Measurements from ENCODE around the gene WNK1.

The WNK1 gene

DNA sequence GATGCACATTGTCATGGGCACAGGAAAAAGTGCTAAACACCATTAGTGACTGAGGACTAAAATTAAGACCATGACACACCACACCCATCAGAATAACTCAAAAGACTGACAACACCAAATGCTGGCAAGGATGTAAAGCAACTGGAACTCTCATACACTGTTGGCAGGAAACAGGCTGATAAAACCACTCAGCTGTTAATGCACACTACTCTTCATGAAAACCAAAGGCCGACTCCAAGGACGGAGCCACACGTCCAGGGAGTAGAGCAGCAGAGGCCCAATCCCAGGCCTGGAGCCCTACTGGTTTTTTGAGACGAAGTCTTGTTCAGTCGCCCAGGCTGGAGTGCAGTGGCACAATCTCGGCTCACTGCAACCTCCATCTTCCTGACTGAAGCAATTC lies 190.7 kb downstream of the WNK1 start:
- no peak for DNase-seq (ENCODE audit: low read depth)
- no peak overlapping the region for H3K4me3 ChIP-seq (ENCODE audit: control insufficient read depth, low read depth, low read length)
- TF ChIP-seq, protein P1, sequence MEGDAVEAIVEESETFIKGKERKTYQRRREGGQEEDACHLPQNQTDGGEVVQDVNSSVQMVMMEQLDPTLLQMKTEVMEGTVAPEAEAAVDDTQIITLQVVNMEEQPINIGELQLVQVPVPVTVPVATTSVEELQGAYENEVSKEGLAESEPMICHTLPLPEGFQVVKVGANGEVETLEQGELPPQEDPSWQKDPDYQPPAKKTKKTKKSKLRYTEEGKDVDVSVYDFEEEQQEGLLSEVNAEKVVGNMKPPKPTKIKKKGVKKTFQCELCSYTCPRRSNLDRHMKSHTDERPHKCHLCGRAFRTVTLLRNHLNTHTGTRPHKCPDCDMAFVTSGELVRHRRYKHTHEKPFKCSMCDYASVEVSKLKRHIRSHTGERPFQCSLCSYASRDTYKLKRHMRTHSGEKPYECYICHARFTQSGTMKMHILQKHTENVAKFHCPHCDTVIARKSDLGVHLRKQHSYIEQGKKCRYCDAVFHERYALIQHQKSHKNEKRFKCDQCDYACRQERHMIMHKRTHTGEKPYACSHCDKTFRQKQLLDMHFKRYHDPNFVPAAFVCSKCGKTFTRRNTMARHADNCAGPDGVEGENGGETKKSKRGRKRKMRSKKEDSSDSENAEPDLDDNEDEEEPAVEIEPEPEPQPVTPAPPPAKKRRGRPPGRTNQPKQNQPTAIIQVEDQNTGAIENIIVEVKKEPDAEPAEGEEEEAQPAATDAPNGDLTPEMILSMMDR (IDR thresholded peaks at IDR 0.05; ENCODE audit: control insufficient read depth, insufficient read depth, low read depth, low read length, missing control alignments) = no peak

DNA sequence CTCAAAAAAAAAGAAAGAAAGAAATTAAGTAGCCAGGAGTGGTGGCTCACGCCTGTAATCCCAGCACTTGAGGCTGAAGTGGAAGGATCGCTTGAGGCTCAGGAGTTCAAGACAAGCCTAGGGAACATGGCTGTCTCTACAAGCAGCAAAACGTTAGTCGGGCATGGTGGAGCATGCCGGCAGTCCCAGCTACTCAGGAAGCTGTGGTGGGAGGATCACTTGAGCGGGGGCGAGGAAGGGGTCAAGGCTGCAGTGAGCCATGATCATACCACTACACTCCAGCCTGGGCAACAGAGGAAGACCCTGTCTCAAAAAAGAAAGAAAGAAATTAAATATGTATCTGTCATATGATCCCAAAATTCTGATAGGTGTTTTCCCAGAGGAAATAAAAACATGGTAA lies 191.8 kb downstream of the WNK1 start:
- TF ChIP-seq, protein P1 (IDR thresholded peaks at IDR 0.05; ENCODE audit: control insufficient read depth, insufficient read depth, low read depth, low read length, missing control alignments) = no peak
- no peak for DNase-seq (ENCODE audit: low read depth)
- H3K4me3 ChIP-seq (ENCODE audit: control insufficient read depth, low read depth, low read length) = no peak overlapping the region

DNA sequence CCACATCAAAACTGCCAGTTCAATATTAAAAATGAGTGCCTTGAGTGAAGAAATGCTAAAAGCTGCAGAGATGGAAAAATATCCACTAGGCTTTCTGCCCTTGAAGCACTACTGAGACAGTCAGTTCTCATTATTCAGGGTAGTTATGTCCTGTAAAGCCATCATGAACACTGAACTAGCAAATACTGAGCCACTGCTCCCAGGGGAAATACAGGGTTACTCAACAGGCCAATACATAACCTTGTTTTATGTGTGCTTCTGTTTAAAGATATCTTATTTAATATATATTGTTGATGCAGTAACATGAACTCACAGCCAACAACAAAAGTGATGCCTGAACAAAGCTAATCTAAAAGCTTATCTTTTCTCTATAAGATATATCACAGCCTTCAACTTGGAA lies 193.8 kb downstream of the WNK1 start:
- TF ChIP-seq, protein P1 (IDR thresholded peaks at IDR 0.05; ENCODE audit: control insufficient read depth, insufficient read depth, low read depth, low read length, missing control alignments) = no peak
- DNase-seq (ENCODE audit: low read depth) = no peak
- H3K4me3 ChIP-seq (ENCODE audit: control insufficient read depth, low read depth, low read length) = no peak overlapping the region

DNA sequence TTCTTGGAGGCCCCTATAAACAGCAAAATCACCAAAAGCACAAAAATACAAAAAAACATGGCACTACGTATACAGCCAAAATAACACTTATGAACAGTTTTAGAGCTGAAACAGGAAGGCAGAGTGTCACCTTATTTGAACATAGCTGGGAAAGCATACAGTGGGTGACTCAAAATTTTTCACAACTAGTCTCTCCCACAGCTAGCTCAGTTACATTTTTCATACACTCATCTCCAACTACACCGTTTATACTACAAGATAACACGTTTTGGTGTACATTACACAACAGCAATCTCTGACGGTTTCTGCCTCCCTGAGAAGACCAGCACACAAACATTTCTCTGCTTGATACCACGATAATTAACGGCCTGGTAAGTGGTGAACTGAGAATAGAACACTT lies 194.3 kb downstream of the WNK1 start:
- TF ChIP-seq, protein P1 (IDR thresholded peaks at IDR 0.05; ENCODE audit: control insufficient read depth, insufficient read depth, low read depth, low read length, missing control alignments) = no peak

DNA sequence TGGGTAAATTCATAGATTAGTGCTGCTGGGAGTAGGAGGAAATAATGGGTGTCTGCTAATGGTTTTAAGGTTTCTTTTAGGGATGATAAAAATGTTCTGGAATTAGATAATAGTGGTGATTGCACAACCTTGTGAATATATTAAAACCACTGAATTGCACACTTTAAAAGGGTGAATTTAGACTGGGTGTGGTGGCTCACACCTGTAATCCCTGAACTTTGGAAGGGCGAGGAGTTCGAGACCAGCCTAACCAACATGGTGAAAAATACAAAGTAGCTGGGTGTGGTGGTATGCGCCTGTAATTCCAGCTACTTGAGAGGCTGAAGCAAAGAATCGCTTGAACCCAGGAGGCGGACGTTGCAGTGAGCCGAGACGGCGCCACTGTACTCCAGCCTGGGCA lies 195.9 kb downstream of the WNK1 start:
- DNase-seq (ENCODE audit: low read depth) = no peak
- peak overlapping the region; percentile 68 for H3K4me3 ChIP-seq (ENCODE audit: control insufficient read depth, low read depth, low read length)
- TF ChIP-seq, protein P1 (IDR thresholded peaks at IDR 0.05; ENCODE audit: control insufficient read depth, insufficient read depth, low read depth, low read length, missing control alignments) = no peak

More for the DNA sequence above, 194.3 kb downstream of the WNK1 start:
- no peak for DNase-seq (ENCODE audit: low read depth)
- no peak overlapping the region for H3K4me3 ChIP-seq (ENCODE audit: control insufficient read depth, low read depth, low read length)

DNA sequence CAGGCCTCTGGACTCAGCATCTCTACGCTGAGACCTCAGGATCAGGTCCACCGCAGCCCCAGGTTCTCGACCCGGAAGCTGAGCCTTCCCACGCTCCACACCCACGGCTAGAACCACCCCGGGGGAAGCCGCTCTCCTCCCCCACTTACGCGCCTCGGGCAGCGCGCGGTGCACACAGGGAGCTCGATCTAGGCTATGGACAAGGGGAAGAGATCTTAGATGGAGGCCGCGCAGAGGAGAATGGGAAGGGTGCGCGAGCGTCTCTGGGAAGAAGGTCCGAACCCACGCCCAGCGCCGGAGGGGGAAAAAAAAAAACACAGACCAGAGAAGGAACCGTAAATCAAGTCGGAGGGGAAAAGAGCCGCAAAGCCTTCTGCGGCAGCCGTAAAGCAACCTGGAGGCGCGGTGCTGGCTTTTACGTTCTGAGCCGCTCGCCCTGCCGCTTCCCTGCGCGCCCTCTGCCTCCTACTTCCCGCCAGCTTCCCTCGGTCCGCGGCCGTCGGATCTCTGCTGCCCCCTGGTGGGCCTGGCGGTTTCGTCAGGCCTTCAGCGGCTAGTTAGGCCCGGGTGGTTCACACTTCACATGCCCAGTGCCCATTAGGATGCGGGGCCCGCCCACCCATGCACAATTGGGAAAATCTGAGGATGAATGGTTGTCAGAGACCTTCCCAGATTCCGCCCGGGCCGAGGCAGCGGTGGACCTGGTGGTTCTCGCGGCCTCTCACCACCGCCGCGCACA lies 197.2 kb downstream of the WNK1 start, which contains the start of gene RAD52:
RAD52 (minus strand) TSS at position 242 of the 739 bp plus-strand sequence. CDS start 16,636 bp downstream, outside the sequence.
- peak within 1 kb of the TSS; percentile 68 for H3K4me3 ChIP-seq (ENCODE audit: control insufficient read depth, low read depth, low read length)
- peak; percentile 97 for DNase-seq (ENCODE audit: low read depth)
- TF ChIP-seq, protein P1 (IDR thresholded peaks at IDR 0.05; ENCODE audit: control insufficient read depth, insufficient read depth, low read depth, low read length, missing control alignments) = peak; percentile 96
